ENCODE measurements around the gene TNFRSF13B. TPM values are rescaled to one million over a fixed set of nuclear protein-coding genes. Genes with fewer than 3 reads are reported as not detected.

Gene TNFRSF13B
- total and polyA plus RNA-seq, 10 of the 15 experiments (the other 5 are each of a cell fraction or from before 2014, with no cell fraction given) = 15.5 to 231 (median 119) TPM

GRCh38 chr17:16912021-16912962 lies 59.6 kb downstream of the TNFRSF13B start (continued):
- TF ChIP-seq ELK1 (IDR thresholded peaks at IDR 0.05; ENCODE audit: low read depth, low read length) = no peak

DNA sequence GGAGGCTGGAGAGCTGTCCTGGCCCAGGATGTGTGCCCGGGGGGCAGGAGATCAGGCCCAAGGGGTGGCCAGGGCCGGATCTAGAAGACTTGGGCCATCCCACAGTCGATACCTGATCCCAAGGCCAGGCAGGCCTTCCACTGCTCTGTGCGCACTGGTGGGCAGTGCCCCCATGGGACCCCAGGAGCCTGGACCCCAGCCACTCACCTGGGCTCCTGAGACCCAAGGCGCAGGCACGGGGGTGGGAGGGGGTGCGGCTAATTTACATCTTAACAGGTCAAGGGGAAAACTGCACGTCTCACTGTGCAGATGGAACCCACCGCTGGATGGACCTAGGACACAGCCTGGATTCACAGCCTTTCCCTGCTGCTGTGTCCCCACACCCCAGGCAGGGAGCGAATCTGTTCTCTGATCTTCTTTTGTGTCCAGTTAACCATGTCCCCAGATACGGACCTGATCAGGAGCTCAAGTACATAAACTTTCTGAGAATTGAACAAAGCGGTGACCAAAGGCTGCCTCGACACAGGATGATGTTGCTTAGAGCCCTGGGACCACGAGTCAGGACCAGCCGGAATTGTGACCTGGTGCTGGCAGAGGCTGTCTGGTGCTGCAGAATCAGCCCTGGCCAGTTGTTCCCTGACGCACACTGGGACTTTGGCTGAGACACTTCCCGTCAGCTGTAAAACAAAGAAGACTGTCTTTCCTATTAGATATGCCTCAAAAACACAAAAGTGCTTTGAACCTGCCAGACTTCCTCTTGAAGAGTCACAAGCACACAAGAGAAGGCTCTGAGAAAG lies 60.6 kb downstream of the TNFRSF13B start:
- intact Hi-C loops (cut with micrococcal nuclease; ENCODE audit: unreplicated experiment) (no loop called here), in situ Hi-C loops (cut with MboI) (no loop called here)
- Histone ChIP-seq H3K4me1 (ENCODE audit: control insufficient read depth, insufficient read depth, low read length) (peaks cover 7% of the 10 kb centered on the region), H3K9me3 (replicated peaks; ENCODE audit: control insufficient read depth, insufficient read depth, low read length) (no peaks in the 10 kb centered on the region), H3K27ac (ENCODE audit: control insufficient read depth, insufficient read depth) (no peak overlapping the region), H3K9ac (ENCODE audit: control insufficient read depth, insufficient read depth, low read length) (no peak overlapping the region), H3K79me2 (ENCODE audit: control insufficient read depth, insufficient read depth, low read length) (no peaks in the 10 kb centered on the region), H4K20me1 (ENCODE audit: control insufficient read depth, insufficient read depth) (no peaks in the 10 kb centered on the region), H3K36me3 (ENCODE audit: control insufficient read depth in 2 of 2, insufficient read depth in 2 of 2, low read length in 1 of 2) (no peaks in the 10 kb centered on the region), H3K4me3 (no peak overlapping the region), H3K4me2 (ENCODE audit: control insufficient read depth, insufficient read depth) (no peak overlapping the region), H2AFZ (ENCODE audit: control insufficient read depth, low read depth, low read length) (no peak overlapping the region), H3K27me3 (replicated peaks in 1 of 2; ENCODE audit: control insufficient read depth in 2 of 2, insufficient read depth in 2 of 2, low read length in 1 of 2) (peaks cover 1 to 2% of the 10 kb centered on the region in 2 experiments; a peak in 1 of 4 replicates)
- TF ChIP-seq, protein P1, sequence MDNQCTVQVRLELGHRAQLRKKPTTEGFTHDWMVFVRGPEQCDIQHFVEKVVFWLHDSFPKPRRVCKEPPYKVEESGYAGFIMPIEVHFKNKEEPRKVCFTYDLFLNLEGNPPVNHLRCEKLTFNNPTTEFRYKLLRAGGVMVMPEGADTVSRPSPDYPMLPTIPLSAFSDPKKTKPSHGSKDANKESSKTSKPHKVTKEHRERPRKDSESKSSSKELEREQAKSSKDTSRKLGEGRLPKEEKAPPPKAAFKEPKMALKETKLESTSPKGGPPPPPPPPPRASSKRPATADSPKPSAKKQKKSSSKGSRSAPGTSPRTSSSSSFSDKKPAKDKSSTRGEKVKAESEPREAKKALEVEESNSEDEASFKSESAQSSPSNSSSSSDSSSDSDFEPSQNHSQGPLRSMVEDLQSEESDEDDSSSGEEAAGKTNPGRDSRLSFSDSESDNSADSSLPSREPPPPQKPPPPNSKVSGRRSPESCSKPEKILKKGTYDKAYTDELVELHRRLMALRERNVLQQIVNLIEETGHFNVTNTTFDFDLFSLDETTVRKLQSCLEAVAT (IDR thresholded peaks at IDR 0.05) = no peak
- TF ChIP-seq SP1 (IDR thresholded peaks at IDR 0.05; ENCODE audit: low read depth, low read length) = no peak
- RAD21 ChIA-PET (ENCODE audit: unreplicated experiment) = no interaction called here
- SMC1A ChIA-PET (ENCODE audit: uncharacterized antibody, unreplicated experiment) = no interaction called here
- POLR2A ChIA-PET = no interaction called here
- ATAC-seq (no peak), FAIRE-seq (no peak), DNase-seq (ENCODE audit: low read depth, low spot score) (no peak)
- 56% methylated on average over 17 of the region's 17 CpGs for WGBS (ENCODE audit: insufficient coverage, insufficient replicate concordance, low lambda C conversion rate, missing lambda C conversion rate)
- no TSS peak for BruUV-seq (replicated peaks)
- CTCF ChIA-PET = interaction anchor here (7.0 kb wide), 1 partner anchor 80 kb away, joined by 92 read pairs; no protein-coding TSS in a partner anchor
